Mesenchymal stem cell (in vitro differentiated cells and primary cell): ENCODE measurements around the gene PIWIL1.

Experiments used
- DNase-seq: peaks from one replicate; pipeline ENCODE4 v3.0.0-alpha.2; 2013
- H2AFZ ChIP-seq: one replicate; pipeline ENCODE4 v1.6.1; 2013; ENCODE audit warnings: low read depth, mild to moderate bottlenecking, control low read depth, inconsistent platforms, low read length, moderate library complexity
- H2AK5ac ChIP-seq: 2 replicates; pipeline ENCODE4 v1.6.1; 2013; ENCODE audit warnings: low read length, moderate library complexity, mild to moderate bottlenecking, inconsistent platforms; ENCODE audit not compliant: severe bottlenecking
- H2BK120ac ChIP-seq: one replicate; pipeline ENCODE4 v1.6.1; 2013; ENCODE audit warnings: low read depth, mild to moderate bottlenecking, inconsistent platforms, low read length, moderate library complexity
- H2BK12ac ChIP-seq, 2 experiments: one replicate each; pipeline ENCODE4 v1.6.1; 2013; ENCODE audit warnings: inconsistent platforms in 2 of 2, low read length in 2 of 2, mild to moderate bottlenecking in 2 of 2, moderate library complexity in 2 of 2, control low read depth in 1 of 2
- H2BK15ac ChIP-seq: one replicate; pipeline ENCODE4 v1.6.1; 2013; ENCODE audit warnings: mild to moderate bottlenecking, low read depth, inconsistent platforms; ENCODE audit not compliant: poor library complexity, severe bottlenecking
- H2BK5ac ChIP-seq: 2 replicates; pipeline ENCODE4 v1.6.1; 2013; ENCODE audit warnings: low read depth, mild to moderate bottlenecking, low read length, control low read depth, inconsistent platforms; ENCODE audit not compliant: poor library complexity, severe bottlenecking
- H3K14ac ChIP-seq, 2 experiments: one replicate each; pipeline ENCODE4 v1.6.1; 2013; ENCODE audit warnings: inconsistent platforms in 2 of 2, low read length in 2 of 2, control low read depth in 1 of 2, mild to moderate bottlenecking in 1 of 2, moderate library complexity in 1 of 2
- H3K18ac ChIP-seq, 2 experiments: one replicate each; pipeline ENCODE4 v1.6.1; 2013; ENCODE audit warnings: inconsistent platforms in 2 of 2, low read length in 2 of 2, control low read depth in 1 of 2, low read depth in 1 of 2, mild to moderate bottlenecking in 1 of 2
- H3K23ac ChIP-seq, 2 experiments: one replicate each; pipeline ENCODE4 v1.6.1; 2013; ENCODE audit warnings: inconsistent platforms in 2 of 2, low read length in 2 of 2, mild to moderate bottlenecking in 2 of 2, moderate library complexity in 2 of 2, control low read depth in 1 of 2
- H3K27ac ChIP-seq: 2 replicates; pipeline ENCODE4 v1.5.1; 2013; ENCODE audit warnings: mild to moderate bottlenecking, moderate library complexity, low read length, control low read depth, inconsistent platforms; ENCODE audit not compliant: poor library complexity, severe bottlenecking
- H3K27me3 ChIP-seq, 2 experiments: 2 replicates each; pipeline versions ENCODE4 v1.6.1 to v1.7.0; 2013; ENCODE audit warnings: low read length in 2 of 2, mild to moderate bottlenecking in 2 of 2, moderate library complexity in 2 of 2, control low read depth in 1 of 2, inconsistent platforms in 1 of 2; ENCODE audit not compliant: control insufficient read depth in 1 of 2, insufficient read depth in 1 of 2
- H3K36me3 ChIP-seq, 2 experiments: 2 replicates each; pipeline versions ENCODE4 v1.6.1 to v1.7.0; 2013; ENCODE audit warnings: low read length in 2 of 2, control low read depth in 1 of 2, inconsistent platforms in 1 of 2, low read depth in 1 of 2, mild to moderate bottlenecking in 1 of 2; ENCODE audit not compliant: insufficient read depth in 2 of 2, control insufficient read depth in 1 of 2
- H3K4ac ChIP-seq, 2 experiments: one replicate each; pipeline ENCODE4 v1.6.1; 2013; ENCODE audit warnings: inconsistent platforms in 2 of 2, low read length in 2 of 2, mild to moderate bottlenecking in 2 of 2, moderate library complexity in 2 of 2, control low read depth in 1 of 2, low read depth in 1 of 2
- H3K4me1 ChIP-seq: 2 replicates; pipeline ENCODE4 v1.6.1; 2013; ENCODE audit warnings: low read depth, low read length, control low read depth; ENCODE audit not compliant: control insufficient read depth, insufficient read depth
- H3K4me2 ChIP-seq: 2 replicates; pipeline ENCODE4 v1.6.1; 2013; ENCODE audit warnings: low read length, mild to moderate bottlenecking, inconsistent platforms; ENCODE audit not compliant: poor library complexity, severe bottlenecking
- H3K4me3 ChIP-seq, 2 experiments: 2 replicates each; pipeline versions ENCODE4 v1.5.1 to v1.7.0; 2013; ENCODE audit warnings: low read length in 2 of 2, mild to moderate bottlenecking in 2 of 2, control low read depth in 1 of 2, low read depth in 1 of 2; ENCODE audit not compliant: insufficient read depth in 1 of 2
- H3K79me1 ChIP-seq: replicated peaks from 2 replicates; pipeline ENCODE4 v1.6.1; 2013; ENCODE audit warnings: mild to moderate bottlenecking, control low read depth, low read length, inconsistent platforms; ENCODE audit not compliant: poor library complexity, severe bottlenecking
- H3K9ac ChIP-seq: 2 replicates; pipeline ENCODE4 v1.7.0; 2013; ENCODE audit warnings: mild to moderate bottlenecking, low read length, moderate library complexity
- H3K9me3 ChIP-seq: 2 replicates; pipeline ENCODE4 v1.7.0; 2013; ENCODE audit warnings: mild to moderate bottlenecking, low read length; ENCODE audit not compliant: control insufficient read depth
- H4K8ac ChIP-seq: one replicate; pipeline ENCODE4 v1.6.1; 2013; ENCODE audit warnings: inconsistent platforms, mild to moderate bottlenecking, low read length, moderate library complexity
- H4K91ac ChIP-seq: one replicate; pipeline ENCODE4 v1.6.1; 2013; ENCODE audit warnings: mild to moderate bottlenecking, low read length, inconsistent platforms
- WGBS: methylation state at CpG from one replicate; pipeline ENCODE4 v1.1.7; 2013; ENCODE audit warnings: mixed read lengths; 5-methylcytosine and 5-hydroxymethylcytosine counted together

PIWIL1 gene

DNA sequence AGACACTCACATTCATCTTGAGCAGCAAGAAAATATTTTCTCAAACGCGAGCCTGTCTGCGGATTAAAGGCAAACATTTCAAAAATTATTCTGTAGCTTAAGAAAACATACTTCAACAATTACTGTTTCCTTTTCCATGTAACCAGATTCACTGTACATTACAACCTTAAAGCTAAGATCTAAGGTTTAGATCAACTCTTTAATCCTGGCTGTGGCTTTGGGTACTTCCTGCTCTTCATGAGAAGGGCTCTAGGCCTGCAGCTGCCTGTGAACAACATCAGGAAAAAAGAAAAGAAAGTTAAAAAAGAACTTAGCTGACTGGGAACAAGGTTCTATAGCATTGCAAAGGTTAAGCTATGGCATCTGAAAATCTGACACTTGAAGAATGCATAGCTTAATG is 21.4 kb upstream of the PIWIL1 start:
- H3K27me3 ChIP-seq, result peaks cover 0 to 12% of the 10 kb centered on the region in 2 experiments
- no peaks in the 10 kb centered on the region for H3K79me1 ChIP-seq
- H3K23ac ChIP-seq, result no peak overlapping the region
- 84% methylated on average over 3 of the region's 3 CpGs for WGBS
- H2BK120ac ChIP-seq, result no peak overlapping the region
- no peak overlapping the region for H4K91ac ChIP-seq
- H2AK5ac ChIP-seq, result no peak overlapping the region
- no peak overlapping the region for H3K27ac ChIP-seq
- H2BK15ac ChIP-seq, result no peak overlapping the region
- no peak overlapping the region for H3K18ac ChIP-seq
- no peak overlapping the region for H3K4me2 ChIP-seq
- H2BK12ac ChIP-seq, result no peak overlapping the region
- no peak overlapping the region for H3K4me3 ChIP-seq
- no peak overlapping the region for H2BK5ac ChIP-seq
- no peaks in the 10 kb centered on the region for H3K4me1 ChIP-seq
- H3K4ac ChIP-seq, result no peak overlapping the region
- no peak overlapping the region for H3K9ac ChIP-seq
- DNase-seq, result no peak
- H3K14ac ChIP-seq, result no peak overlapping the region
- no peaks in the 10 kb centered on the region for H3K9me3 ChIP-seq
- H4K8ac ChIP-seq, result no peak overlapping the region
- no peaks in the 10 kb centered on the region for H3K36me3 ChIP-seq
- H2AFZ ChIP-seq, result no peak overlapping the region

- no peak overlapping the region for H4K8ac ChIP-seq
These were observed 17.2 kb upstream of the PIWIL1 start for GRCh38 chr12:130320536-130320935.

DNA sequence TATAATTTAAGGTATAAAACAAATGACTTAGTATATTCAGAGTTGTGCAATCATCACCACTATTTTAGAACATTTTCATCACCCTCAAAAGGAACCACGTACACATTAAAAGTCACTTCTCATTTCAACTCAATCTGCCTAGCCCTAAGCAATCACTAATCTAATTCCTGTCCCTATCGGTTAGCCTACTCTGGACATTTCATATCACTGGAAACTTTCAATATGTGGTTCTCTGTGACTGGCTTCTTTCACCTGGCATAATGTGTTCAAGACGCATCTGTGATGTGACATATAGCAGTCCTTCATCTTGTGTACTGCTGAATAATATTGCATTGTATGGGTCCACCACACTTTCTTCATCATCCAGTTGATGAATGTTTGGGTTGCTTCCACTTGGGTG is 15.4 kb upstream of the PIWIL1 start:
- 85% methylated on average over 3 of the region's 3 CpGs for WGBS

More at GRCh38 chr12:130320536-130320935, 17.2 kb upstream of the PIWIL1 start:
- no peak for DNase-seq
- Histone ChIP-seq H2AFZ (no peak overlapping the region), H3K9ac (no peak overlapping the region), H2BK120ac (no peak overlapping the region), H2BK5ac (no peak overlapping the region), H2BK15ac (no peak overlapping the region), H3K27me3 (peaks cover 0 to 19% of the 10 kb centered on the region in 2 experiments), H3K18ac (no peak overlapping the region), H3K36me3 (no peaks in the 10 kb centered on the region), H2AK5ac (no peak overlapping the region), H3K14ac (no peak overlapping the region), H3K23ac (no peak overlapping the region), H3K4me2 (no peak overlapping the region), H4K91ac (no peak overlapping the region), H3K27ac (no peak overlapping the region), H3K4ac (no peak overlapping the region), H3K79me1 (no peaks in the 10 kb centered on the region), H3K4me3 (no peak overlapping the region), H3K9me3 (no peaks in the 10 kb centered on the region), H3K4me1 (no peaks in the 10 kb centered on the region), H2BK12ac (no peak overlapping the region)
- WGBS, result no CpG with 5 or more reads among the region's 2 CpGs

GRCh38 chr12:130330685-130331084 is 7.0 kb upstream of the PIWIL1 start:
- Histone ChIP-seq H3K9ac (no peak overlapping the region), H2BK12ac (no peak overlapping the region), H2AFZ (no peak overlapping the region), H2BK15ac (no peak overlapping the region), H3K4me1 (peaks cover 2% of the 10 kb centered on the region), H3K27me3 (peaks cover 0 to 15% of the 10 kb centered on the region in 2 experiments), H2AK5ac (no peak overlapping the region), H3K23ac (no peak overlapping the region), H4K91ac (no peak overlapping the region), H2BK120ac (no peak overlapping the region), H3K4ac (no peak overlapping the region), H3K18ac (no peak overlapping the region), H3K9me3 (no peaks in the 10 kb centered on the region), H2BK5ac (no peak overlapping the region), H3K36me3 (no peaks in the 10 kb centered on the region), H3K4me2 (no peak overlapping the region), H4K8ac (no peak overlapping the region), H3K4me3 (no peak overlapping the region), H3K79me1 (no peaks in the 10 kb centered on the region), H3K14ac (no peak overlapping the region), H3K27ac (no peak overlapping the region)
- no peak for DNase-seq
- 76% methylated on average over 8 of the region's 9 CpGs for WGBS

More for the DNA sequence above, 15.4 kb upstream of the PIWIL1 start:
- H3K79me1 ChIP-seq, result no peaks in the 10 kb centered on the region
- no peak overlapping the region for H2BK15ac ChIP-seq
- no peak overlapping the region for H3K4me2 ChIP-seq
- no peak overlapping the region for H4K8ac ChIP-seq
- H3K14ac ChIP-seq, result no peak overlapping the region
- H4K91ac ChIP-seq, result no peak overlapping the region
- H3K18ac ChIP-seq, result no peak overlapping the region
- H3K27me3 ChIP-seq, result peaks cover 0 to 14% of the 10 kb centered on the region in 2 experiments
- H2BK120ac ChIP-seq, result no peak overlapping the region
- no peaks in the 10 kb centered on the region for H3K9me3 ChIP-seq
- no peaks in the 10 kb centered on the region for H3K4me1 ChIP-seq
- H3K9ac ChIP-seq, result no peak overlapping the region
- H3K4ac ChIP-seq, result no peak overlapping the region
- no peak overlapping the region for H2BK5ac ChIP-seq
- no peaks in the 10 kb centered on the region for H3K36me3 ChIP-seq
- no peak overlapping the region for H2AFZ ChIP-seq
- H3K27ac ChIP-seq, result no peak overlapping the region
- no peak overlapping the region for H3K4me3 ChIP-seq
- no peak for DNase-seq
- H2BK12ac ChIP-seq, result no peak overlapping the region
- H3K23ac ChIP-seq, result no peak overlapping the region
- no peak overlapping the region for H2AK5ac ChIP-seq
